DND-41 (cell line): Measurements from ENCODE around the gene DHRSX.

Source experiments
- ATAC-seq: fragments of 200-7000 bp; cut with Tn5 transposase; 3 replicates; pipeline ENCODE4 v1.9.1; 2021; ENCODE audit warnings: low read depth; ENCODE audit not compliant: insufficient read depth
- DNase-seq: peaks from one replicate; pipeline ENCODE4 v3.0.0-alpha.2; 2020
- H2AFZ ChIP-seq: 2 replicates; pipeline ENCODE4 v1.6.0; 2012; ENCODE audit warnings: low read depth, low read length
- H3K27ac ChIP-seq: 2 replicates; pipeline ENCODE4 v1.5.1; 2012; ENCODE audit warnings: low read length, inconsistent platforms
- H3K27me3 ChIP-seq: fragments of 200-600 bp; sonication (generic); 2 replicates; pipeline ENCODE4 v1.6.0; 2012; ENCODE audit warnings: low read length, mild to moderate bottlenecking, inconsistent platforms; ENCODE audit not compliant: insufficient read depth, poor library complexity
- H3K36me3 ChIP-seq: 2 replicates; pipeline ENCODE4 v1.5.1; 2012; ENCODE audit warnings: low read length, inconsistent platforms; ENCODE audit not compliant: insufficient read depth
- H3K4me1 ChIP-seq: 2 replicates; pipeline ENCODE4 v1.5.1; 2012; ENCODE audit warnings: mild to moderate bottlenecking, low read length; ENCODE audit not compliant: insufficient read depth
- H3K4me2 ChIP-seq: 2 replicates; pipeline ENCODE4 v1.6.0; 2012; ENCODE audit warnings: mild to moderate bottlenecking, moderate library complexity, low read length, inconsistent platforms; ENCODE audit not compliant: insufficient read depth
- H3K4me3 ChIP-seq, 2 experiments: fragments of 200-600 bp in 1 of 2; shearing (Covaris generic) in 1 of 2; 2 replicates each; pipeline ENCODE4 v1.5.1; 2012 to 2016; ENCODE audit warnings: inconsistent platforms in 2 of 2, low read length in 2 of 2, mild to moderate bottlenecking in 2 of 2, low read depth in 1 of 2, moderate library complexity in 1 of 2
- H3K79me2 ChIP-seq: 2 replicates; pipeline ENCODE4 v1.6.0; 2012; ENCODE audit warnings: low read length, inconsistent platforms; ENCODE audit not compliant: insufficient read depth
- H3K9ac ChIP-seq: 2 replicates; pipeline ENCODE4 v1.6.0; 2012; ENCODE audit warnings: low read depth, mild to moderate bottlenecking, inconsistent platforms, low read length, moderate library complexity
- H3K9me3 ChIP-seq: 2 replicates; pipeline ENCODE4 v1.5.1; 2012; ENCODE audit warnings: low read length, moderate library complexity, mild to moderate bottlenecking, inconsistent platforms; ENCODE audit not compliant: insufficient read depth, severe bottlenecking
- H4K20me1 ChIP-seq: 2 replicates; pipeline ENCODE4 v1.6.0; 2012; ENCODE audit warnings: low read length; ENCODE audit not compliant: insufficient read depth
- CTCF ChIP-seq: IDR thresholded peaks from 2 replicates; pipeline ENCODE4 v1.5.1; 2012; ENCODE audit warnings: borderline replicate concordance, low read length, moderate library complexity, mild to moderate bottlenecking; ENCODE audit not compliant: poor library complexity, severe bottlenecking; ENCODE audit errors: extremely low read depth
- EZH2 ChIP-seq: IDR thresholded peaks from 3 replicates; pipeline ENCODE4 v1.6.1; 2012; ENCODE audit warnings: borderline replicate concordance, low read depth, mild to moderate bottlenecking, moderate library complexity, low read length, inconsistent platforms; ENCODE audit not compliant: severe bottlenecking

Gene DHRSX

GRCh38 chrX:2325076-2325784 lies 175.5 kb downstream of the DHRSX start:
- Histone ChIP-seq H3K9ac (no peak overlapping the region), H2AFZ (no peak overlapping the region), H3K4me3 (no peak overlapping the region), H3K36me3 (no peaks in the 10 kb centered on the region), H3K27ac (no peak overlapping the region), H3K9me3 (no peaks in the 10 kb centered on the region), H4K20me1 (no peaks in the 10 kb centered on the region), H3K4me1 (no peaks in the 10 kb centered on the region), H3K79me2 (no peaks in the 10 kb centered on the region), H3K27me3 (no peaks in the 10 kb centered on the region), H3K4me2 (no peak overlapping the region)
- no peak for ATAC-seq
- no peak for TF ChIP-seq EZH2
- TF ChIP-seq CTCF: no peak
- DNase-seq: no peak

- Histone ChIP-seq H3K9me3 (no peaks in the 10 kb centered on the region), H3K27me3 (no peaks in the 10 kb centered on the region), H3K36me3 (no peaks in the 10 kb centered on the region), H3K27ac (no peak overlapping the region), H3K4me2 (no peak overlapping the region), H3K9ac (no peak overlapping the region), H4K20me1 (no peaks in the 10 kb centered on the region), H3K79me2 (no peaks in the 10 kb centered on the region), H3K4me3 (no peak overlapping the region), H2AFZ (no peak overlapping the region), H3K4me1 (no peaks in the 10 kb centered on the region)
- no peak for TF ChIP-seq EZH2
- TF ChIP-seq CTCF: no peak
- ATAC-seq (no peak), DNase-seq (no peak)
Measured at GRCh38 chrX:2324151-2324550, 176.6 kb downstream of the DHRSX start.

- H3K9ac ChIP-seq: no peak overlapping the region
- no peaks in the 10 kb centered on the region for H3K79me2 ChIP-seq
- H3K9me3 ChIP-seq: no peaks in the 10 kb centered on the region
- ATAC-seq: no peak
- no peaks in the 10 kb centered on the region for H4K20me1 ChIP-seq
- H3K27me3 ChIP-seq: no peaks in the 10 kb centered on the region
- H3K4me1 ChIP-seq: no peaks in the 10 kb centered on the region
- no peak overlapping the region for H3K27ac ChIP-seq
- H3K36me3 ChIP-seq: no peaks in the 10 kb centered on the region
- H3K4me3 ChIP-seq: no peak overlapping the region
- no peak for DNase-seq
- H3K4me2 ChIP-seq: no peak overlapping the region
- no peak overlapping the region for H2AFZ ChIP-seq
- TF ChIP-seq CTCF (no peak), EZH2 (no peak)
Measured at GRCh38 chrX:2321411-2321810, 179.4 kb downstream of the DHRSX start.
